Neural progenitor cell (in vitro differentiated cells): ENCODE measurements around the gene NDFIP2. TPM values are rescaled to one million over a fixed set of nuclear protein-coding genes. Genes with fewer than 3 reads are reported as not detected.

Experiments used
- DNase-seq: peaks from one replicate; pipeline ENCODE4 v3.0.0-alpha.2; 2016; ENCODE audit warnings: low spot score
- H2AFZ ChIP-seq: fragments of 200-600 bp; sonication (generic); replicated peaks from 2 replicates; pipeline ENCODE4 v1.6.1; 2016; ENCODE audit warnings: antibody characterized with exemption
- H3F3A ChIP-seq: fragments of 200-600 bp; sonication (generic); 2 replicates; pipeline ENCODE4 v1.6.1; 2016; ENCODE audit warnings: antibody characterized with exemption, low read depth
- H3K27ac ChIP-seq: fragments of 200-600 bp; sonication (generic); 2 replicates; pipeline ENCODE4 v1.5.1; 2016; ENCODE audit warnings: mild to moderate bottlenecking
- H3K27me3 ChIP-seq: fragments of 200-600 bp; sonication (generic); 2 replicates; pipeline ENCODE4 v1.6.1; 2016; ENCODE audit warnings: mild to moderate bottlenecking, moderate library complexity
- H3K36me3 ChIP-seq: fragments of 200-600 bp; sonication (generic); 2 replicates; pipeline ENCODE4 v1.5.1; 2016
- H3K4me1 ChIP-seq: fragments of 200-600 bp; sonication (generic); 2 replicates; pipeline ENCODE4 v1.6.1; 2016; ENCODE audit warnings: mixed run types
- H3K4me2 ChIP-seq: fragments of 200-600 bp; sonication (generic); 2 replicates; pipeline ENCODE4 v1.6.1; 2016
- H3K4me3 ChIP-seq: fragments of 200-600 bp; sonication (generic); 2 replicates; pipeline ENCODE4 v1.5.1; 2016
- H3K79me2 ChIP-seq: fragments of 200-600 bp; sonication (generic); 2 replicates; pipeline ENCODE4 v1.6.1; 2016; ENCODE audit warnings: low read depth
- H3K9ac ChIP-seq: fragments of 200-600 bp; sonication (generic); 2 replicates; pipeline ENCODE4 v1.6.1; 2016
- H3K9me3 ChIP-seq: fragments of 200-600 bp; sonication (generic); 2 replicates; pipeline ENCODE4 v1.5.1; 2016; ENCODE audit warnings: low read depth
- H4K20me1 ChIP-seq: fragments of 200-600 bp; sonication (generic); 2 replicates; pipeline ENCODE4 v1.6.1; 2016; ENCODE audit warnings: low read depth
- H3K27ac Mint-ChIP-seq: 3 replicates; pipeline ENCODE4 v1.8.0; 2021; ENCODE audit warnings: mixed read lengths
- H3K27me3 Mint-ChIP-seq: 2 replicates; pipeline ENCODE4 v1.8.0; 2022; ENCODE audit warnings: low read depth, mild to moderate bottlenecking, inconsistent platforms, moderate library complexity, mixed read lengths; ENCODE audit not compliant: insufficient read depth
- H3K36me3 Mint-ChIP-seq: 3 replicates; pipeline ENCODE4 v1.8.0; 2021; ENCODE audit warnings: mixed read lengths
- H3K4me1 Mint-ChIP-seq: 3 replicates; pipeline ENCODE4 v1.8.0; 2021; ENCODE audit warnings: mixed read lengths
- H3K4me3 Mint-ChIP-seq: 3 replicates; pipeline ENCODE4 v1.8.0; 2021; ENCODE audit warnings: mild to moderate bottlenecking, moderate library complexity, mixed read lengths
- H3K9me3 Mint-ChIP-seq: 3 replicates; pipeline ENCODE4 v1.8.0; 2020; ENCODE audit warnings: mixed read lengths
- CTCF ChIP-seq: fragments of 200-600 bp; sonication (generic); IDR thresholded peaks from 2 replicates; pipeline ENCODE4 v1.5.1; 2017; ENCODE audit warnings: antibody characterized with exemption, mild to moderate bottlenecking
- EZH2 ChIP-seq: fragments of 200-600 bp; sonication (generic); IDR thresholded peaks from 2 replicates; pipeline ENCODE4 v1.6.1; 2017; ENCODE audit warnings: antibody characterized with exemption, mild to moderate bottlenecking, moderate library complexity
- EZH2phosphoT487 ChIP-seq: fragments of 200-600 bp; sonication (generic); IDR thresholded peaks from 2 replicates; pipeline ENCODE4 v1.6.1; 2017; ENCODE audit warnings: antibody characterized with exemption
- total RNA-seq: library from RNA; depleted of rRNA; stranded (reverse); fragments of >200 nt; gene quantifications from 2 replicates; pipeline ENCODE4 v1.2.3, GENCODE V29; 2015; ENCODE audit warnings: low replicate concordance

Gene NDFIP2
- total RNA-seq, 1 donor from 2014 or later, result 25.4 TPM

- Histone ChIP-seq H2AFZ (no peak overlapping the region), H4K20me1 (no peaks in the 10 kb centered on the region), H3K36me3 (no peaks in the 10 kb centered on the region), H3K79me2 (peaks cover 3% of the 10 kb centered on the region), H3K27ac (no peak overlapping the region), H3F3A (no peaks in the 10 kb centered on the region), H3K27me3 (no peaks in the 10 kb centered on the region), H3K9ac (no peak overlapping the region), H3K4me1 (no peaks in the 10 kb centered on the region), H3K4me2 (no peak overlapping the region), H3K4me3 (no peak overlapping the region), H3K9me3 (no peaks in the 10 kb centered on the region)
- Mint-ChIP-seq H3K9me3 (peaks cover 3% of the 10 kb centered on the region), H3K4me3 (no peak overlapping the region), H3K27ac (no peak overlapping the region), H3K36me3 (no peaks in the 10 kb centered on the region), H3K4me1 (no peaks in the 10 kb centered on the region), H3K27me3 (peaks cover under 1% of the 10 kb centered on the region)
- TF ChIP-seq CTCF (no peak), EZH2phosphoT487 (no peak), EZH2 (no peak)
- DNase-seq, result no peak
These were observed 32.0 kb downstream of the NDFIP2 start for GRCh38 chr13:79512950-79513349.

- Histone ChIP-seq H2AFZ (no peak overlapping the region), H3K4me3 (no peak overlapping the region), H3K27ac (no peak overlapping the region), H3K79me2 (peaks cover 3% of the 10 kb centered on the region), H3K36me3 (no peaks in the 10 kb centered on the region), H3K9me3 (no peaks in the 10 kb centered on the region), H4K20me1 (no peaks in the 10 kb centered on the region), H3K4me1 (no peaks in the 10 kb centered on the region), H3F3A (no peaks in the 10 kb centered on the region), H3K27me3 (no peaks in the 10 kb centered on the region), H3K4me2 (no peak overlapping the region), H3K9ac (no peak overlapping the region)
- TF ChIP-seq EZH2 (no peak), EZH2phosphoT487 (no peak), CTCF (no peak)
- peaks cover 2% of the 10 kb centered on the region for H3K27me3 Mint-ChIP-seq
- DNase-seq, result no peak
- no peak overlapping the region for H3K4me3 Mint-ChIP-seq
- H3K36me3 Mint-ChIP-seq, result peaks cover 2% of the 10 kb centered on the region
- no peaks in the 10 kb centered on the region for H3K4me1 Mint-ChIP-seq
- no peak overlapping the region for H3K27ac Mint-ChIP-seq
- no peaks in the 10 kb centered on the region for H3K9me3 Mint-ChIP-seq
These were observed 35.6 kb downstream of the NDFIP2 start for GRCh38 chr13:79516595-79516994.

GRCh38 chr13:79519255-79519654 is 38.3 kb downstream of the NDFIP2 start:
- H3K27me3 Mint-ChIP-seq, result peaks cover 4% of the 10 kb centered on the region
- no peak overlapping the region for H3K9ac ChIP-seq
- H4K20me1 ChIP-seq, result no peaks in the 10 kb centered on the region
- H2AFZ ChIP-seq, result no peak overlapping the region
- no peaks in the 10 kb centered on the region for H3K79me2 ChIP-seq
- DNase-seq, result no peak
- no peaks in the 10 kb centered on the region for H3K9me3 Mint-ChIP-seq
- TF ChIP-seq CTCF (no peak), EZH2 (no peak), EZH2phosphoT487 (no peak)
- H3K4me3 ChIP-seq, result no peak overlapping the region
- no peaks in the 10 kb centered on the region for H3K4me1 Mint-ChIP-seq
- no peak overlapping the region for H3K27ac ChIP-seq
- H3K4me3 Mint-ChIP-seq, result no peak overlapping the region
- H3K36me3 Mint-ChIP-seq, result peaks cover 5% of the 10 kb centered on the region
- H3K9me3 ChIP-seq, result no peaks in the 10 kb centered on the region
- no peaks in the 10 kb centered on the region for H3F3A ChIP-seq
- H3K27ac Mint-ChIP-seq, result no peak overlapping the region
- H3K36me3 ChIP-seq, result no peaks in the 10 kb centered on the region
- no peaks in the 10 kb centered on the region for H3K4me1 ChIP-seq
- H3K27me3 ChIP-seq, result no peaks in the 10 kb centered on the region
- no peak overlapping the region for H3K4me2 ChIP-seq
